ENCODE measurements around the gene B4GALNT3. TPM values are rescaled to one million over a fixed set of nuclear protein-coding genes. Genes with fewer than 3 reads are reported as not detected.

Gene B4GALNT3
- total and polyA plus RNA-seq, 2 of the 13 experiments (the other 11 are each of a cell fraction or from before 2014, with no cell fraction given): 3.2 to 4.4 TPM

DNA sequence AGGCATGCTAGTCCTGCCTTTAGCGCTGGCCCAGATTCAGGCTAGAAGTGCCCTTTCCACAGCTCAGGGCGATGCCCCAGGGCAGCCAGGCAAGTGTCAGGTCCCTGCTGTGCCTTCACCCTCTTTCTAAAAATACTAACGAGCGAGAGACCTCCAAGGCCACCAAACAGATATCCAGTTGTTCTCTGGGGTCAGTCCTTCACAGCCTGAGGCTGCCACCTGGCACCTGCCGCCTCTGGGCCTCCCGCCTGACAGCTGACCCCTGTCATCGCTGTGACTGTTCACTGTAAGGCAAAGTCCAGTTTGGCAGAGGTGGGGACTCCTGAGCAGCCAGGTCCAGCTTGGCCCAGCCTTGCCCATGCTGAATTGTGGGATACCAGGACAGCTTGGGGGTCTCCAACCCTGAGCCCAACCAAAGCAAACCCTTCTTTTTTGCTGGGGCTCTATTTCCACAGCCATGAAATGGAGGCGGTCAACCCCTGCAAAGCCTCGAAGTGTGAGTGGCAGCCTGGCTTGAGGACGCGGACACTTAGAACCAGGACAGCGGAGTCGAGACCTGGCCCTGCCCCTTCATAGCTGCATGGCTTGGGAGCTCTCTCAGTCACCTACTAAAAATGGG is 123.6 kb downstream of the B4GALNT3 start (continued):
- TF ChIP-seq, protein P1, sequence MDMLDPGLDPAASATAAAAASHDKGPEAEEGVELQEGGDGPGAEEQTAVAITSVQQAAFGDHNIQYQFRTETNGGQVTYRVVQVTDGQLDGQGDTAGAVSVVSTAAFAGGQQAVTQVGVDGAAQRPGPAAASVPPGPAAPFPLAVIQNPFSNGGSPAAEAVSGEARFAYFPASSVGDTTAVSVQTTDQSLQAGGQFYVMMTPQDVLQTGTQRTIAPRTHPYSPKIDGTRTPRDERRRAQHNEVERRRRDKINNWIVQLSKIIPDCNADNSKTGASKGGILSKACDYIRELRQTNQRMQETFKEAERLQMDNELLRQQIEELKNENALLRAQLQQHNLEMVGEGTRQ (IDR thresholded peaks at IDR 0.05; ENCODE audit: low read depth, low read length): no peak
- TF ChIP-seq, protein P1 (CRISPR knock-in tag; IDR thresholded peaks at IDR 0.05; ENCODE audit: borderline replicate concordance): no peak
- TF ChIP-seq ATM (IDR thresholded peaks at IDR 0.05; ENCODE audit: borderline replicate concordance) (no peak), CBX2 (IDR thresholded peaks at IDR 0.05; ENCODE audit: low read depth, low read length) (no peak), CBX2 (CRISPR knock-in tag; IDR thresholded peaks at IDR 0.05; ENCODE audit: low read depth) (no peak), YEATS4 (CRISPR knock-in tag; IDR thresholded peaks at IDR 0.05; ENCODE audit: borderline replicate concordance) (peak; percentile 78; the same call in 1 of the 2 replicates), KDM6A (CRISPR knock-in tag; IDR thresholded peaks at IDR 0.05; ENCODE audit: low read depth) (peak; percentile 84), NR2F1 (CRISPR knock-in tag; IDR thresholded peaks at IDR 0.05) (peak in 1 of 2 experiments; percentile 83; a peak in 2 of 4 replicates), ZMYM2 (CRISPR knock-in tag; IDR thresholded peaks at IDR 0.05) (peak; percentile 89), NFIC (IDR thresholded peaks at IDR 0.05; ENCODE audit: low read length) (no peak), ZNF878 (CRISPR knock-in tag; IDR thresholded peaks at IDR 0.05) (peak; percentile 70; the same call in 1 of the 2 replicates), PAX8 (CRISPR knock-in tag; IDR thresholded peaks at IDR 0.05; ENCODE audit: borderline replicate concordance) (no peak), ZNF749 (CRISPR knock-in tag; IDR thresholded peaks at IDR 0.05; ENCODE audit: borderline replicate concordance) (no peak), THAP11 (CRISPR knock-in tag; IDR thresholded peaks at IDR 0.05) (peak; percentile 66), SRSF4 (IDR thresholded peaks at IDR 0.05; ENCODE audit: low read depth, low read length, poor library complexity, severe bottlenecking) (no peak), RFX1 (IDR thresholded peaks at IDR 0.05) (no peak), FOXK1 (CRISPR knock-in tag; IDR thresholded peaks at IDR 0.05; ENCODE audit: borderline replicate concordance, low read depth) (0 out of 2 replicates have a peak, but pooled peaks have one; percentile 31), HNF4A (CRISPR knock-in tag; IDR thresholded peaks at IDR 0.05) (peak; percentile 98)
- TF ChIP-seq, protein P2, sequence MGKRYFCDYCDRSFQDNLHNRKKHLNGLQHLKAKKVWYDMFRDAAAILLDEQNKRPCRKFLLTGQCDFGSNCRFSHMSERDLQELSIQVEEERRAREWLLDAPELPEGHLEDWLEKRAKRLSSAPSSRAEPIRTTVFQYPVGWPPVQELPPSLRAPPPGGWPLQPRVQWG (CRISPR knock-in tag; IDR thresholded peaks at IDR 0.05; ENCODE audit: borderline replicate concordance, low read depth): no peak
- TF ChIP-seq, protein P3, sequence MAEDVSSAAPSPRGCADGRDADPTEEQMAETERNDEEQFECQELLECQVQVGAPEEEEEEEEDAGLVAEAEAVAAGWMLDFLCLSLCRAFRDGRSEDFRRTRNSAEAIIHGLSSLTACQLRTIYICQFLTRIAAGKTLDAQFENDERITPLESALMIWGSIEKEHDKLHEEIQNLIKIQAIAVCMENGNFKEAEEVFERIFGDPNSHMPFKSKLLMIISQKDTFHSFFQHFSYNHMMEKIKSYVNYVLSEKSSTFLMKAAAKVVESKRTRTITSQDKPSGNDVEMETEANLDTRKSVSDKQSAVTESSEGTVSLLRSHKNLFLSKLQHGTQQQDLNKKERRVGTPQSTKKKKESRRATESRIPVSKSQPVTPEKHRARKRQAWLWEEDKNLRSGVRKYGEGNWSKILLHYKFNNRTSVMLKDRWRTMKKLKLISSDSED (CRISPR knock-in tag; IDR thresholded peaks at IDR 0.05): no peak
- TF ChIP-seq, protein P4, sequence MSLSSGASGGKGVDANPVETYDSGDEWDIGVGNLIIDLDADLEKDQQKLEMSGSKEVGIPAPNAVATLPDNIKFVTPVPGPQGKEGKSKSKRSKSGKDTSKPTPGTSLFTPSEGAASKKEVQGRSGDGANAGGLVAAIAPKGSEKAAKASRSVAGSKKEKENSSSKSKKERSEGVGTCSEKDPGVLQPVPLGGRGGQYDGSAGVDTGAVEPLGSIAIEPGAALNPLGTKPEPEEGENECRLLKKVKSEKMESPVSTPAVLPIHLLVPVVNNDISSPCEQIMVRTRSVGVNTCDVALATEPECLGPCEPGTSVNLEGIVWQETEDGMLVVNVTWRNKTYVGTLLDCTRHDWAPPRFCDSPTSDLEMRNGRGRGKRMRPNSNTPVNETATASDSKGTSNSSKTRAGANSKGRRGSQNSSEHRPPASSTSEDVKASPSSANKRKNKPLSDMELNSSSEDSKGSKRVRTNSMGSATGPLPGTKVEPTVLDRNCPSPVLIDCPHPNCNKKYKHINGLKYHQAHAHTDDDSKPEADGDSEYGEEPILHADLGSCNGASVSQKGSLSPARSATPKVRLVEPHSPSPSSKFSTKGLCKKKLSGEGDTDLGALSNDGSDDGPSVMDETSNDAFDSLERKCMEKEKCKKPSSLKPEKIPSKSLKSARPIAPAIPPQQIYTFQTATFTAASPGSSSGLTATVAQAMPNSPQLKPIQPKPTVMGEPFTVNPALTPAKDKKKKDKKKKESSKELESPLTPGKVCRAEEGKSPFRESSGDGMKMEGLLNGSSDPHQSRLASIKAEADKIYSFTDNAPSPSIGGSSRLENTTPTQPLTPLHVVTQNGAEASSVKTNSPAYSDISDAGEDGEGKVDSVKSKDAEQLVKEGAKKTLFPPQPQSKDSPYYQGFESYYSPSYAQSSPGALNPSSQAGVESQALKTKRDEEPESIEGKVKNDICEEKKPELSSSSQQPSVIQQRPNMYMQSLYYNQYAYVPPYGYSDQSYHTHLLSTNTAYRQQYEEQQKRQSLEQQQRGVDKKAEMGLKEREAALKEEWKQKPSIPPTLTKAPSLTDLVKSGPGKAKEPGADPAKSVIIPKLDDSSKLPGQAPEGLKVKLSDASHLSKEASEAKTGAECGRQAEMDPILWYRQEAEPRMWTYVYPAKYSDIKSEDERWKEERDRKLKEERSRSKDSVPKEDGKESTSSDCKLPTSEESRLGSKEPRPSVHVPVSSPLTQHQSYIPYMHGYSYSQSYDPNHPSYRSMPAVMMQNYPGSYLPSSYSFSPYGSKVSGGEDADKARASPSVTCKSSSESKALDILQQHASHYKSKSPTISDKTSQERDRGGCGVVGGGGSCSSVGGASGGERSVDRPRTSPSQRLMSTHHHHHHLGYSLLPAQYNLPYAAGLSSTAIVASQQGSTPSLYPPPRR (CRISPR knock-in tag; IDR thresholded peaks at IDR 0.05; ENCODE audit: borderline replicate concordance): peak; percentile 89
